ENCODE measurements around the gene SNRNP35.
"Not testable (repeated sequence)": the region's sequence is repeated elsewhere in the genome, so short reads cannot be mapped to it uniquely, and the experiment has no call there.

The SNRNP35 gene

DNA sequence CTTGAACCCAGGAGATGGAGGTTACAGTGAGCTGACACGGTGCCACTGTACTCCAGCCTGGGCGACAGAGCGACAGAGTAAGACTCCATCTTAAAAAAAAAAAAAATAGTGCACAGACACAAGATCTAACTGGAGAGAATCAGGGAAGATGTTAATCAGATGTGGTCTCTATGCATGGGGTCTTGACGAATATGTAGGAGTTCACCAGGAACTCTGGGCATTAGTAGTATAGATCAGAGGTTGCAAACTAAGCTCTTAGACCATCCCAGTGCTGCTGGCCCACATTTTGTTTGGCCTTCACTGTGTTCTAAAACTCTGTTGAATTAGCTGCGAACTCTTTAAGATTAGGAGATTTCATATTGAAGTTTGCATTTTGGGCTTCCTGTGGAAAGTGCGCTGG, 31.6 kb downstream of the SNRNP35 start:
- no peak for DNase-seq (ENCODE audit: low read depth in 2 of 2)

DNA sequence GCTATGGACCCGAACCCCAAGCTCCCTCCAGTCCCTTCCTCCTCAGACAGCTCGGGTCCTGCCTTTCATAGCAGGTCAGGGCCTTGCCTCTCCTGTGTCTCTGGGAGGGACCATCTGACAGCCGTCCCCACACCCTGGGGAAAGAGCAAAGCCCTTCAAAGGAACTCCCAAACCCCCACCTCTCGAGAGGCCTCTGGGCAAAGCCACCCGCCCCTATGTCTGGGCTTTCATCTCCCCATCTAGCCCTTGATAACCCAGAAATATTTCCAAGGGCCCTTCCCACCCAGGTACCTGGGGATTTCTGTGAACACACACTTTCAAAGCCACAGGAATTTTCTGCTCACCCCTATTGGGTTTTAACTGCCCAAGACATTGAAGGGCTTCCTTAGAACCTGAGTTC, 32.1 kb downstream of the SNRNP35 start:
- DNase-seq (ENCODE audit: low read depth in 2 of 2), result no peak

GRCh38 chr12:123491056-123491455, 33.1 kb downstream of the SNRNP35 start:
- DNase-seq (ENCODE audit: low read depth in 2 of 2), result no peak

- no peak for DNase-seq (ENCODE audit: low read depth in 2 of 2)
Measured at GRCh38 chr12:123491481-123491880, 33.5 kb downstream of the SNRNP35 start.

GRCh38 chr12:123492339-123493039, 34.5 kb downstream of the SNRNP35 start:
- not testable (repeated sequence) for DNase-seq (ENCODE audit: low read depth in 2 of 2)

DNA sequence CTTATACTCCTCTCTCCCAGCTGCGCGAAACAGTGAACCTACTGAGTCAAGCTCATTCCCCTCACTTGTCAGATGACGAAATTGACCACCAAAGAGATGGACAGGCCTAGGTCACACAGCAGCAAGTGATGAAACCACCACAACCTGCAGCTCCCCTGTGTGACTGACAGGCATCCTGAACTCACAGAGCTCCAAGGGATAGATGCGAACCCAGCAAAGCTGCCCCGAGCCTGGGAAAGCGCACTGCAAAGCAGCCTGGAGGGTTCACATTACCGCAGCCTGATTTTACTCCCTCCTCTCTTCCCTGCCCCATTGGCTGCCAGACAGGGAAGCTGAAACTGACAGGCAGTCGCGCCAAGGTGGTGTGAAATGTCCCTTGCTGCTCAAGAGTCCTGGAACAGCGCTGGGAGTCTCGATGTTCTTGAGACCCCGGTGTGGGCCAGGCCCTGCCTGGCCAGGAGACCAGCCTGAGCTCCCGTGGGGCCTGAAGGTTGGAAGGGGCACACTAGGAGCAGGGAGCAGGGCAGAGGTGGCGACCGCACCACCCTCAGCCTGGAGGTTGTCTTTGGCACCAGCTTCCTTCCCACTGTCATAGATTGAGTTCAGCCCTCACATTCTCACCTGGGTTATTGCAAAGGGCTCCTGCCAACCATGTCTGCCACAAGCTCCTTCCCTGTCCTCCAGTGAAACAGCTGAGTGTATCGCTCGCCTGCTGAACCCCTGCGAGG, 36.3 kb downstream of the SNRNP35 start:
- no peak for DNase-seq (ENCODE audit: low read depth in 2 of 2)

DNA sequence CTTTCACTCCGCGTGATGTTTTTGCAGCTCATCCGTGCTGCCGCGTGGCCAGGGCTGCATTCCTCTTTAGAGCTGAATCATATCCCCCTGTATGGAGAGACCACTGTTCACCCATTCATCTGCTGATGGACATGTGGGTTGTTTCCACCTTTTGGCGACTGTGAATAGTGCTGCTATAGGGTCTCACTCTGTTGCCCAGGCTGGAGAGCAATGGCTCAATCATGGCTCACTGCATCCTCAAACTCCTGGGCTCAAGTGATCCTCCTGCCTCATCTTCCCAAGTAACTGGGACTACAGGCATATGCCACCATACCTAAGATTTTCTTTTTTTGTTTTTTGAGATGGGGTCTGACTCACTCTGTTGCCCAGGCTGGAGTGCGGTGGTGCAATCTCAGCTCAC, 39.1 kb downstream of the SNRNP35 start:
- DNase-seq (ENCODE audit: low read depth in 2 of 2), result no peak

- DNase-seq (ENCODE audit: low read depth in 2 of 2), result no peak
Measured at GRCh38 chr12:123498126-123498825, 40.3 kb downstream of the SNRNP35 start.

- no peak for DNase-seq (ENCODE audit: low read depth in 2 of 2)
Measured at GRCh38 chr12:123499332-123499731, 41.4 kb downstream of the SNRNP35 start.

DNA sequence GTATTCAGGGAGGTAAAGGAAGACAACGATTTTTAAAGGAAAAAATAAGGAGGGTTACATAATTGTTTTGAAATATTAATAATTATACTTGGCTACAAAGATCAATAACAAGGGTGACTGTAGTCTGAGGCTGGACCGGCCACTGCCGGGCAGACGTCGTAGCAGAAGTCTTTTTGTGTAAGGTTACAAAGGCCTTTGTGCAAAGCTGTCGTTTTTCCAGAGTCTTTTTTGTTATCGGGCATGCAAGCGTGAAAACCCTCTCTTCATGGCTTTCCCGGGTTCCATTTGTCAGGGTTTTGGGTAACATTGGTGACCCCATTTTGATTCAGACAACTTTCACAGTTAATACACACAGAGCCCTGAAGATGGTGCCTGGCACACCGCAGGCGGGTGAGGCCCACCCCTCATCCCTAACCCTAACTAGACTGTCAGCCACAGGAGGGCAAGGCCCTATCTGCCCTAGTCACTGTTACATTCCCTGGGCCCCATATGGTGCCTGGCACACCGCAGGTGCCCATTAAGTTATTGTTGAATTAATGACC, 44.3 kb downstream of the SNRNP35 start:
- no peak for DNase-seq (ENCODE audit: low read depth in 2 of 2)

- no peak for DNase-seq (ENCODE audit: low read depth in 2 of 2)
Measured at GRCh38 chr12:123506059-123506842, 48.3 kb downstream of the SNRNP35 start.

DNA sequence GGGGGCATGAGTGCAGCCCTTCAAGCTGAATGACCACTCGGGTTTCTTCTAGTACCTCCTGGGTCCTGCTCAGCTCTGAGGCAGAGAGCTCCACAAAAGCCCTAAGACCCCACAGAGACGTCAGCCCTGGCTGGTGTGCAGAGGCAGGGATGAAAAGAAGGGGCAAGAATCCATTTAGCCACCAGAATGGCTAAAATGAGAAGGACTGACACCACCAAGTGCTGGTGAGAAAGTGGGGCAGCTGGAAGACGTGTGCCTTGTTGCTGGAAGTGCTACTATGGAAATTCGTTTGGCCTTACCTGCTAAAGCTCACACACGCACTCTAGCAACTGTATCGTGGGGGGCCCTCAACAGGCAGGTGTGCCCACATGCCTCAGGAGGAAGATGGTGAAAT, 48.9 kb downstream of the SNRNP35 start:
- no peak for DNase-seq (ENCODE audit: low read depth in 2 of 2)

DNA sequence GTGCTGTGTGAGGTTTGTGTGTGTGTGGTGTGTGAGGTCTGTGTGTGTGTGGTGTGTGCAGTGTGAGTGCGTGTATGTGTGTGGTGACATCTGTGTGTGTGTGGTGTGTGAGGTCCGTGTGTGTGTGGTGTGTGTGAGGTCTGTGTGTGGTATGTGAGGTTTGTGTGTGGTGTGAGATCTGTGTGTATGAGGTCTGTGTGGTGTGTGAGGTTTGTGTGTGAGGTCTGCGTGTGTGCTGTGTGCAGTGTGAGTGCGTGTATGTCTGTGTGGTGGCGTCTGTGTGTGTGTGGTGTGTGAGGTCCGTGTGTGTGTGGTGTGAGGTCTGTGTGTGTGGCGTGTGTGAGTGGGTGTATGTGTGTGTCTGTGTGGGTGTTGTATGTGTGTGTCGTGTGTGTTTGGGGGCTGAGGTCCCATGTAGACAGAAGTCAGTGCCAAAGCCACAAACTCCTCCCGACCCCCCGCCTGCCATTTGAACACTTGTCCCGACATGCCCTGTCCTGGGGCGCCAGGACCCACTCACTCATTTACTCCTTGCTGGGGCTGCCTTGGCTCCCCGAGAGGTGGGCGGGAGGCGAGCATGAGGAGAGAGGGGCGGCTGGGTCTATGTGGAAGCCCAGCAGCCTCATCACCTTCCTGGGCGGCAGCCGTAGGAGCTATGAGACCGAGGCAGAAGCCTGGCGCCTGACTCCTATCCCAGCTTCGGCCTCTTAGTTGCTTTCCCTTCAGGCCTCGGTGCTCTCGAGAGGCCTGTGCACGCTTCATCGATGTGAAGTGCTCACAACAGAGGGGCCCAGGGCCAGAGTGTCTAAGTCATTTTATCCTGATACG, 55.1 kb downstream of the SNRNP35 start:
- no peak for DNase-seq (ENCODE audit: low read depth in 2 of 2)

DNA sequence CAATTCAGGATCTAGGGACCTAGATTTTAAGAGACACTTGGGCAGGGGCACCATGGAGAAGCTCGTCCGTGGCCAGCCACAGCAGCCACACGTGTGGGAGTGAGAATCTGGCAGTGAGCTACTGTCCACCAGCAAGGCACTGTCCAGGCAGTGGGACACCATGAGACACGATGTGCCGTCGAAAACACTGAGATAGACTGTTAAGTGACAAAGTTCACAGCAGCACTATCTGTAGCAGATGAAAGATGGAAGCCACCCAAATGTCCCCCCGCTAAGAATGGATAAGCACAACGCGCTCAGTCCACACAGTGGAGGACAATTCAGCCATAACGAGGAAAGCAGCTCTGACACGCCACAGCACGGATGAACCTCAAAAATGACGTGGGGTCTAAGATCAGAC, 55.9 kb downstream of the SNRNP35 start:
- no peak for DNase-seq (ENCODE audit: low read depth in 2 of 2)

DNA sequence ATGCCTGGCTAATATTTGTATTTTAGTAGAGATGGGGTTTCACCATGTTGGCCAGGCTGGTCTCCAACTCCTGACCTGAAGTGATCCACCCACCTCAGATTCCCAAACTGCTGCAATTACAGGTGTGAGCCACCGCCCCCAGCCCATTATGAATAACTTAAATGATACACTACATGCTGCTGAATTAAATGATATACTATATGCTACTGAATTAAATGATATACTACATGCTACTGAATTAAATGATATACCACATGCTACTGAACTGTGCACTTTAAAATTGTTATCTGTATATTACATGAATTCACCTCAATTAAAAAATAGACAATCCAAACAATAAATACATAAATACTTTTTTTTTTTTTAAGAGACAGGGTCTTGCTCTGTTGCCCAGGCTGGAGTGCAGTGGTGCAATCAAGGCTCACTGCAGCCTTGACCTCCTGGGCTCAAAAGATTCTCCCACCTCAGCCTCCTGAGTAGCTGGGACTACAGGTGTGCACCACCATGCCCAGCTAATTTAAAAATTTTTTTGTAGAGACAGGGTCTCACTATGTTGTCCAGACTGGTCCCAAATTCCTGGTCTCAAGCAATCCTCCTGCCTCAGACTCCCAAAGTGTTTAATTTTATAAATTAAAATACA, 56.8 kb downstream of the SNRNP35 start:
- DNase-seq (ENCODE audit: low read depth in 2 of 2), result not testable (repeated sequence)

DNA sequence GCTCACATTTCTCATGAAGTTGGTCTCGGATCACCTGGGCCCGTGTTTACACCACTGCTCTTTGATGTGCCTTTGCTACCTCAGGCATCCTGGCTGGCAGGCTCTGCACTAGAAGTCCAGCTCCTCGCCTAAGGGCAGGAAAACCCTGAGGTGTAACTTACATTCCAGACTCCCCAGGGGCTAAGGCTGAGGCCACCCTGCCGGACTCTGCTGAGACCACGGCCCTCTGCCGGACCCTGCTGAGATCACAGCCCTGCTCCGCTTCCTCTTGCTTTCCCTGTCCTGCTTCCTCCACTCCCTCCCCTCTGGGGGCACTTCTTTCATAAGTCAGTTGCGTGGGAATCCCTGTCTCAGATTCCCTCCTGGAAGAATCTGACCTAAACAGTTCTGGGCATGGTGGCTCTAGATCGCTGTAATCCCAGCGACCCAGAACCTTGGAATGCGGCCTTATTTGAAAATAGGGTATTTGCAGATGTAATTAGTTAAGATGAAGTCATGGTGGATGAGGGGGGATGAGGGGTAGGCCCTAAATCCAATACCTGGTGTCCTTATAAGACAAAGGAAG, 58.4 kb downstream of the SNRNP35 start:
- DNase-seq (ENCODE audit: low read depth in 2 of 2), result no peak
